Activated T-cell treated with anti-CD3 and anti-CD28 coated beads, Interleukin-2, amount 50 U/mL, for 72 hours (primary cell): ENCODE data around the gene NHS. TPM values are rescaled to one million over a fixed set of nuclear protein-coding genes. Genes with fewer than 3 reads are reported as not detected.

Source experiments
- ATAC-seq, 2 donors: fragments of 150-1000 bp; cut with Tn5 transposase; replicated peaks in 1 of 2; 2 replicates each; pipeline ENCODE4 v1.10.0; 2021; ENCODE audit warnings: moderate library complexity in 2 of 2, mild to moderate bottlenecking in 1 of 2
- DNase-seq, 2 donors: peaks; one replicate each; pipeline ENCODE4 v3.0.0; 2021 to 2022; ENCODE audit warnings: mixed read lengths in 1 of 2
- H3K27ac Mint-ChIP-seq: one replicate; pipeline ENCODE4 v1.8.0; 2022; ENCODE audit warnings: mild to moderate bottlenecking, moderate library complexity, mixed read lengths
- H3K27me3 Mint-ChIP-seq: one replicate; pipeline ENCODE4 v1.8.0; 2022; ENCODE audit warnings: low read depth, mixed read lengths
- H3K36me3 Mint-ChIP-seq, 2 donors: one replicate each; pipeline ENCODE4 v1.8.0; 2022; ENCODE audit warnings: mixed read lengths in 2 of 2, mild to moderate bottlenecking in 1 of 2; ENCODE audit not compliant: insufficient read depth in 2 of 2
- H3K4me1 Mint-ChIP-seq: one replicate; pipeline ENCODE4 v1.8.0; 2022; ENCODE audit warnings: low read depth, mixed read lengths
- H3K4me3 Mint-ChIP-seq, 2 donors: one replicate each; pipeline ENCODE4 v1.8.0; 2022; ENCODE audit warnings: mild to moderate bottlenecking in 2 of 2, mixed read lengths in 2 of 2, moderate library complexity in 2 of 2
- H3K9me3 Mint-ChIP-seq, 2 donors: one replicate each; pipeline ENCODE4 v1.8.0; 2022; ENCODE audit warnings: mixed read lengths in 2 of 2
- total RNA-seq, 2 donors: library from RNA; stranded (reverse); gene quantifications; one replicate each; pipeline ENCODE4 v1.2.3, GENCODE V29; 2022

The NHS gene
- total RNA-seq, 2 donors from 2014 or later = 6.6 to 11.4 TPM

- Mint-ChIP-seq H3K4me3 (no peak overlapping the region), H3K4me1 (peaks cover 13% of the 10 kb centered on the region), H3K27ac (no peak overlapping the region), H3K36me3 (no peaks in the 10 kb centered on the region), H3K9me3 (no peaks in the 10 kb centered on the region), H3K27me3 (peaks cover 23% of the 10 kb centered on the region)
- DNase-seq = no peak
- ATAC-seq = no peak
Measured at GRCh38 chrX:17596061-17596460, 221.1 kb downstream of the NHS start.

- DNase-seq (no peak), ATAC-seq (no peak)
- Mint-ChIP-seq H3K36me3 (no peaks in the 10 kb centered on the region), H3K4me1 (peaks cover 7% of the 10 kb centered on the region), H3K27me3 (peaks cover 26% of the 10 kb centered on the region), H3K4me3 (no peak overlapping the region), H3K27ac (no peak overlapping the region), H3K9me3 (no peaks in the 10 kb centered on the region)
Measured at GRCh38 chrX:17596546-17597205, 221.7 kb downstream of the NHS start.

GRCh38 chrX:17597327-17597726 lies 222.3 kb downstream of the NHS start:
- ATAC-seq (no peak), DNase-seq (no peak)
- H3K27me3 Mint-ChIP-seq = peaks cover 27% of the 10 kb centered on the region

GRCh38 chrX:17597836-17598439 lies 222.9 kb downstream of the NHS start:
- H3K36me3 Mint-ChIP-seq = no peaks in the 10 kb centered on the region
- DNase-seq = no peak
- no peak for ATAC-seq
- H3K27me3 Mint-ChIP-seq = peaks cover 27% of the 10 kb centered on the region
- H3K4me3 Mint-ChIP-seq = no peak overlapping the region
- no peaks in the 10 kb centered on the region for H3K4me1 Mint-ChIP-seq
- H3K27ac Mint-ChIP-seq = no peak overlapping the region
- H3K9me3 Mint-ChIP-seq = no peaks in the 10 kb centered on the region

More at GRCh38 chrX:17597327-17597726, 222.3 kb downstream of the NHS start:
- Mint-ChIP-seq H3K4me1 (peaks cover under 1% of the 10 kb centered on the region), H3K9me3 (no peaks in the 10 kb centered on the region), H3K4me3 (no peak overlapping the region), H3K36me3 (no peaks in the 10 kb centered on the region), H3K27ac (no peak overlapping the region)

GRCh38 chrX:17601441-17602200 lies 226.6 kb downstream of the NHS start:
- Mint-ChIP-seq H3K36me3 (no peaks in the 10 kb centered on the region), H3K4me1 (no peaks in the 10 kb centered on the region), H3K27ac (no peak overlapping the region), H3K4me3 (no peak overlapping the region), H3K9me3 (no peaks in the 10 kb centered on the region), H3K27me3 (peaks cover 28% of the 10 kb centered on the region)
- ATAC-seq (no peak), DNase-seq (no peak)

- DNase-seq (no peak), ATAC-seq (no peak)
- no peak overlapping the region for H3K27ac Mint-ChIP-seq
- H3K27me3 Mint-ChIP-seq = peaks cover 28% of the 10 kb centered on the region
- H3K4me1 Mint-ChIP-seq = no peaks in the 10 kb centered on the region
- no peak overlapping the region for H3K4me3 Mint-ChIP-seq
- no peaks in the 10 kb centered on the region for H3K36me3 Mint-ChIP-seq
- no peaks in the 10 kb centered on the region for H3K9me3 Mint-ChIP-seq
Measured at GRCh38 chrX:17602245-17602644, 227.2 kb downstream of the NHS start.

- Mint-ChIP-seq H3K9me3 (no peaks in the 10 kb centered on the region), H3K27me3 (peaks cover 28% of the 10 kb centered on the region)
Measured at GRCh38 chrX:17603196-17603595, 228.2 kb downstream of the NHS start.

GRCh38 chrX:17605676-17606075 lies 230.7 kb downstream of the NHS start:
- DNase-seq = no peak
- H3K4me1 Mint-ChIP-seq = no peaks in the 10 kb centered on the region
- ATAC-seq = no peak
- H3K9me3 Mint-ChIP-seq = no peaks in the 10 kb centered on the region
- H3K27ac Mint-ChIP-seq = peak overlapping the region; percentile 42
- no peaks in the 10 kb centered on the region for H3K36me3 Mint-ChIP-seq
- H3K4me3 Mint-ChIP-seq = no peak overlapping the region
- peaks cover 29% of the 10 kb centered on the region for H3K27me3 Mint-ChIP-seq

More at GRCh38 chrX:17603196-17603595, 228.2 kb downstream of the NHS start:
- H3K27ac Mint-ChIP-seq = no peak overlapping the region
- DNase-seq (no peak), ATAC-seq (no peak)
- no peaks in the 10 kb centered on the region for H3K36me3 Mint-ChIP-seq
- H3K4me3 Mint-ChIP-seq = no peak overlapping the region
- no peaks in the 10 kb centered on the region for H3K4me1 Mint-ChIP-seq

GRCh38 chrX:17606231-17606630 lies 231.2 kb downstream of the NHS start:
- H3K27ac Mint-ChIP-seq = no peak overlapping the region
- no peaks in the 10 kb centered on the region for H3K36me3 Mint-ChIP-seq
- H3K27me3 Mint-ChIP-seq = peaks cover 24% of the 10 kb centered on the region
- DNase-seq = no peak
- no peak overlapping the region for H3K4me3 Mint-ChIP-seq
- H3K4me1 Mint-ChIP-seq = no peaks in the 10 kb centered on the region
- H3K9me3 Mint-ChIP-seq = no peaks in the 10 kb centered on the region
- no peak for ATAC-seq

- DNase-seq (no peak), ATAC-seq (no peak)
- Mint-ChIP-seq H3K9me3 (no peaks in the 10 kb centered on the region), H3K27me3 (peaks cover 18% of the 10 kb centered on the region), H3K27ac (no peak overlapping the region), H3K4me1 (no peaks in the 10 kb centered on the region), H3K36me3 (no peaks in the 10 kb centered on the region), H3K4me3 (no peak overlapping the region)
Measured at GRCh38 chrX:17608888-17609287, 233.9 kb downstream of the NHS start.

- no peak for ATAC-seq
- Mint-ChIP-seq H3K27me3 (peaks cover 13% of the 10 kb centered on the region), H3K4me3 (no peak overlapping the region), H3K9me3 (no peaks in the 10 kb centered on the region), H3K27ac (no peak overlapping the region), H3K36me3 (no peaks in the 10 kb centered on the region), H3K4me1 (peaks cover 5% of the 10 kb centered on the region)
- DNase-seq = no peak
Measured at GRCh38 chrX:17610788-17611187, 235.8 kb downstream of the NHS start.

- Mint-ChIP-seq H3K27me3 (peaks cover 10% of the 10 kb centered on the region), H3K36me3 (no peaks in the 10 kb centered on the region), H3K9me3 (no peaks in the 10 kb centered on the region), H3K4me1 (peaks cover 5% of the 10 kb centered on the region), H3K4me3 (no peak overlapping the region), H3K27ac (no peak overlapping the region)
- ATAC-seq (no peak), DNase-seq (no peak)
Measured at GRCh38 chrX:17613979-17614588, 239.1 kb downstream of the NHS start.

GRCh38 chrX:17616936-17617335 lies 241.9 kb downstream of the NHS start:
- DNase-seq (no peak), ATAC-seq (no peak)
- Mint-ChIP-seq H3K27me3 (no peaks in the 10 kb centered on the region), H3K9me3 (no peaks in the 10 kb centered on the region), H3K27ac (no peak overlapping the region), H3K36me3 (no peaks in the 10 kb centered on the region), H3K4me3 (no peak overlapping the region), H3K4me1 (peaks cover 5% of the 10 kb centered on the region)
